ENCODE measurements around the gene CES3.

DNA sequence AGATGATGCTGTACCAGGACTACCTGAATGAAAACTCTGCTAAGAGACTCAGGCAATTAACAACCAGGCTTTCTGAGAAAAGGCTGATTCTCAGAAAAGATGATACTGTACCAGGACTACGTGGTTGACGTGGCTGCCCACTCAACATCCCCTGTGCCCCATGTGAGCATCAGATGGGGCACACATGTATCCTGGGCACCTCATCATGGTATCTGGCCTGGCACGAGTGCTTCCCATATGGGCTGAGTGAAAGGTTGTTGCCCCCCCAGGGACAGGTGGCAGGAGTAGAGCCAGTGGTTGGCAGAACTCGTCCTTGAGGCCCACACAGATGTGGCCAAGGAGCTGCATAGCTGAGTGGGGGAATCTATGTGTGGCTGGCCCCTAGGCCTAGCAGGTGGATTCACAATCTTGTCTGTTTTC lies 23.8 kb downstream of the CES3 start:
- TF ChIP-seq, protein P1, sequence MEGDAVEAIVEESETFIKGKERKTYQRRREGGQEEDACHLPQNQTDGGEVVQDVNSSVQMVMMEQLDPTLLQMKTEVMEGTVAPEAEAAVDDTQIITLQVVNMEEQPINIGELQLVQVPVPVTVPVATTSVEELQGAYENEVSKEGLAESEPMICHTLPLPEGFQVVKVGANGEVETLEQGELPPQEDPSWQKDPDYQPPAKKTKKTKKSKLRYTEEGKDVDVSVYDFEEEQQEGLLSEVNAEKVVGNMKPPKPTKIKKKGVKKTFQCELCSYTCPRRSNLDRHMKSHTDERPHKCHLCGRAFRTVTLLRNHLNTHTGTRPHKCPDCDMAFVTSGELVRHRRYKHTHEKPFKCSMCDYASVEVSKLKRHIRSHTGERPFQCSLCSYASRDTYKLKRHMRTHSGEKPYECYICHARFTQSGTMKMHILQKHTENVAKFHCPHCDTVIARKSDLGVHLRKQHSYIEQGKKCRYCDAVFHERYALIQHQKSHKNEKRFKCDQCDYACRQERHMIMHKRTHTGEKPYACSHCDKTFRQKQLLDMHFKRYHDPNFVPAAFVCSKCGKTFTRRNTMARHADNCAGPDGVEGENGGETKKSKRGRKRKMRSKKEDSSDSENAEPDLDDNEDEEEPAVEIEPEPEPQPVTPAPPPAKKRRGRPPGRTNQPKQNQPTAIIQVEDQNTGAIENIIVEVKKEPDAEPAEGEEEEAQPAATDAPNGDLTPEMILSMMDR (IDR thresholded peaks at IDR 0.05) = no peak
- no peak for TF ChIP-seq POLR2A (IDR thresholded peaks at IDR 0.05)

All from thyroid gland (tissue), 4 donors.